Measurements from ENCODE around the gene KIF6.

Gene KIF6

DNA sequence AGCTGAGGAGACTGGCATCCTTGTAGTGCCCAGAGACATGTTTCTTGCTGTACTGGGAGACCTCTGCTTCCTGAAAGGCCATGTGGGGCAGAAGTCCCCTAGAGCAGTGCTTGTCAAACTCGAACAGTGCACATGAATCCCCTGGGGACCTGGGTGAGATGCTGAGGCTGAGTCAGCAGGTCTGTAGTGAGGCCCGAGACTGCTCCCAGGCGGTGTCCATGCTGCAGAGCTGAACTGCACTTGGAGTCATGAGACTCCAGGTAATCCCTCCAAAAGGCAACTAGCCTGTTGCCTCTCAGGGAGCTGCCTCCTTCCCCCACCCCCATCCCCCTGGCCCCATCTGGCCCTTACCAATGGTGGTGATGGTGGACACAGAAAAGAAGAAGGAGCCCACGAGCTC is 414.7 kb downstream of the KIF6 start:
- peaks cover 20% of the 10 kb centered on the region for H3K4me1 ChIP-seq (ENCODE audit: control insufficient read depth, insufficient read depth, low read length)
- no peaks in the 10 kb centered on the region for H3K9me3 ChIP-seq (ENCODE audit: control insufficient read depth, low read length)
- H3K27me3 ChIP-seq (ENCODE audit: control insufficient read depth, insufficient read depth, low read length) = peaks cover 51% of the 10 kb centered on the region
- no peak overlapping the region for H3K4me3 ChIP-seq (ENCODE audit: low read length)
- H3K36me3 ChIP-seq (ENCODE audit: control insufficient read depth, insufficient read depth, low read length) = no peaks in the 10 kb centered on the region
- no peak overlapping the region for H3K9ac ChIP-seq (ENCODE audit: low read length)

DNA sequence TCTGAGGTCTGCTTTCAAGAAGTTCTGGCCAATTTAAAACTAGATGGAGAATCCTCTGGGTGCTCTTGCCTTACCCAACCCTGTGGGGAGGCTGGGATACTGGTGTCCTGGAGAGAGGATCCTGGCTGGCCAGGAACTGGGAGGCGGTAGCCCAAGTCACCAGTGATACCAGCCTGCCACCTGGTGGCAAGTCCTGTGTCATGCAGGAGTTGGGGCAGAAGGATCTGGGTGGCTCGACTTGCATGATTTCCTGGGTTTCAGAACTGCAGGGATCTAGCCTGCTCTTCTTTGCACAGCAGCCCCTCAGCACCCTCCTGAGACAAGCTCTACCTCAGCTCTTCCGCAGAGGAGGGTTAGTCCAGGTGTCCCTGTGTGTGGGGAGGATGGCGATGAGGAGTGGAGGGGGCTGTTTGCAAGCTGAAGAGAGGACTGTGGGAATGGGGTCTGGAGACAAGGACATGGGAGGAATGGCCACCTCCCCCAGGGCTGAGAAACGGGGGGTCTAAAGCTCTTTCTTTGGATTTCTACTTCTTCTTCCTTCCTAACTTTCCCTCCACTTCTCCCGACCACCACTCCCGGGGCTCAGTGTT is 415.2 kb downstream of the KIF6 start:
- no peaks in the 10 kb centered on the region for H3K36me3 ChIP-seq (ENCODE audit: control insufficient read depth, insufficient read depth, low read length)
- H3K27me3 ChIP-seq (ENCODE audit: control insufficient read depth, insufficient read depth, low read length) = peaks cover 46% of the 10 kb centered on the region
- H3K4me3 ChIP-seq (ENCODE audit: low read length) = no peak overlapping the region
- H3K9ac ChIP-seq (ENCODE audit: low read length) = no peak overlapping the region
- H3K4me1 ChIP-seq (ENCODE audit: control insufficient read depth, insufficient read depth, low read length) = peaks cover 20% of the 10 kb centered on the region
- H3K9me3 ChIP-seq (ENCODE audit: control insufficient read depth, low read length) = no peaks in the 10 kb centered on the region

DNA sequence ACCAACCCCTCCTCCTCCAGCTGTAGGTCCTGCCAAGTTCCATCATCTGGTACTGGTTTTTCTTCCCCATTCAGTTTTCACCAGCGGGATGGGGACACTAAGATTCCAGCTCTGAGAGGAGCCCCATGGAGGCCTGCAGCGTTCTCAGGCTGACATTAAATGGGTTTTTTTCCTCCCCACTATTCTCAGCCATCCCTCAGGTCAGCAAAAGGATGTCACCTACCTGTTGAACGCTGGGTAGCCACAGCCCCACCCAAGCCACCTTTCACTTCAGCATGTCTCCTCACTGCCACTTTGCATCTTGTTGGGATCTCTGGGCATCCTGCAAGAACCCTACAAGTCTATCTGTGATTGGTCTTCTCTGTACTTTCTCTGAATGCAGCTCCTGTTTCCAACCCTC is 417.7 kb downstream of the KIF6 start:
- H3K36me3 ChIP-seq (ENCODE audit: control insufficient read depth, insufficient read depth, low read length) = no peaks in the 10 kb centered on the region
- H3K4me1 ChIP-seq (ENCODE audit: control insufficient read depth, insufficient read depth, low read length) = peaks cover 6% of the 10 kb centered on the region
- H3K9me3 ChIP-seq (ENCODE audit: control insufficient read depth, low read length) = no peaks in the 10 kb centered on the region
- no peak overlapping the region for H3K9ac ChIP-seq (ENCODE audit: low read length)
- peaks cover 20% of the 10 kb centered on the region for H3K27me3 ChIP-seq (ENCODE audit: control insufficient read depth, insufficient read depth, low read length)
- H3K4me3 ChIP-seq (ENCODE audit: low read length) = no peak overlapping the region

DNA sequence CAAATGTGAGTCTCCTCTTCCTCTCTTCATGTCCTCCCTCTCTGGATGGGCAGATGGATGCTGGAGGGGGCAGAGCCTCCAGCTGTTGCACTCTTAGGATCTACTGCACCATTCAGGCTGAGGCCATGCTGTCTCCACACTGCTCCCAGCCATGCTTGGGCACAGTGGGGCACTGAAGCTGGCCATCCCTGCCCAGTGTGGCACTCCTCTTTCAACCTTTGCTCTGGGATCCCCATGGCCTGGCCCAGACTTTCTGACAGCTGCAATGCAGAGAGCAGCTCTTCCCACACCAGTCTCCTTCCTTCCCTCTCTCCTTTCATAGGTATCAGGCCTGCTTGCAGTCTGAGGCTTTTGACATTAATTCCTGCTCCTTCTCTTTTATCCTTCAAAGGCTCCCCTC is 420.3 kb downstream of the KIF6 start:
- peaks cover 7% of the 10 kb centered on the region for H3K27me3 ChIP-seq (ENCODE audit: control insufficient read depth, insufficient read depth, low read length)
- no peaks in the 10 kb centered on the region for H3K9me3 ChIP-seq (ENCODE audit: control insufficient read depth, low read length)
- H3K36me3 ChIP-seq (ENCODE audit: control insufficient read depth, insufficient read depth, low read length) = no peaks in the 10 kb centered on the region
- H3K9ac ChIP-seq (ENCODE audit: low read length) = no peak overlapping the region
- H3K4me3 ChIP-seq (ENCODE audit: low read length) = no peak overlapping the region
- peaks cover 6% of the 10 kb centered on the region for H3K4me1 ChIP-seq (ENCODE audit: control insufficient read depth, insufficient read depth, low read length)

DNA sequence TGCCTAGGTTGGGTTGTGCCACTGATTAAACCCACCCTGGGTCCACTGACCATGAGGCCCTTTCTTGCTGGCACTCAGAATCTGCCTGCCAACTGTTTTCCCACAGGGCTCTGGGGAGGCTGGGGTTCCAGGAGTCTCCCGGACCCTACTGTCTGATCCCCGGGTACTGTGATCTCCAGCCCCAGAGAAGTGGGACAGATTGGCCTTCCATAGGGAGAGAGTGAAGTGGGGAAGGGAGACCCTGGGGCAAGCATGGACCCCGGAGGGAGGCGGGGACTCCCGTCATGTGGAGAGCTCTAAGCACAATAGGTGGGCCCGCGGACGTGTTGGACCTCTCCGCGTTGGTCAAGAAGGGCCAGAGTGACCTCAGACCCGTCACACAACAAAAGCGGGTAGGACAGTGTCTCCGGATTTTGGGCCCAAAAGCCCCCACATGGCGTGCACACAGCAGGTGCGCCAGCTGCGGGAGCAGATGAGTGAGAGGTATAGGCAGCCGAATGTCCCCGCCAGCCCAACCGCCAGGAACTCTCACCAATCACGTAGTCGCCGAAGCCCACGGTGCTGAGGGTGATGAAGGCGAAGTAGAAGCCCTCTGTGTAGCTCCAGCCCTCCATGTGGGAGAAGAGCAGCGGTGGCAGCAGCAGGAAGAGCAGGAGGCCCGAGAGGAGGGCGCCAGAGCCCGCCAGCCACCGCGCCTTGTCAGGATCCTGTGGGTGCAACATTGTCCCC is 421.6 kb downstream of the KIF6 start:
- Histone ChIP-seq H3K9me3 (ENCODE audit: control insufficient read depth, low read length) (no peaks in the 10 kb centered on the region), H3K4me3 (ENCODE audit: low read length) (no peak overlapping the region), H3K27me3 (ENCODE audit: control insufficient read depth, insufficient read depth, low read length) (peaks cover 10% of the 10 kb centered on the region), H3K4me1 (ENCODE audit: control insufficient read depth, insufficient read depth, low read length) (peaks cover 9% of the 10 kb centered on the region), H3K9ac (ENCODE audit: low read length) (no peak overlapping the region), H3K36me3 (ENCODE audit: control insufficient read depth, insufficient read depth, low read length) (no peaks in the 10 kb centered on the region)

DNA sequence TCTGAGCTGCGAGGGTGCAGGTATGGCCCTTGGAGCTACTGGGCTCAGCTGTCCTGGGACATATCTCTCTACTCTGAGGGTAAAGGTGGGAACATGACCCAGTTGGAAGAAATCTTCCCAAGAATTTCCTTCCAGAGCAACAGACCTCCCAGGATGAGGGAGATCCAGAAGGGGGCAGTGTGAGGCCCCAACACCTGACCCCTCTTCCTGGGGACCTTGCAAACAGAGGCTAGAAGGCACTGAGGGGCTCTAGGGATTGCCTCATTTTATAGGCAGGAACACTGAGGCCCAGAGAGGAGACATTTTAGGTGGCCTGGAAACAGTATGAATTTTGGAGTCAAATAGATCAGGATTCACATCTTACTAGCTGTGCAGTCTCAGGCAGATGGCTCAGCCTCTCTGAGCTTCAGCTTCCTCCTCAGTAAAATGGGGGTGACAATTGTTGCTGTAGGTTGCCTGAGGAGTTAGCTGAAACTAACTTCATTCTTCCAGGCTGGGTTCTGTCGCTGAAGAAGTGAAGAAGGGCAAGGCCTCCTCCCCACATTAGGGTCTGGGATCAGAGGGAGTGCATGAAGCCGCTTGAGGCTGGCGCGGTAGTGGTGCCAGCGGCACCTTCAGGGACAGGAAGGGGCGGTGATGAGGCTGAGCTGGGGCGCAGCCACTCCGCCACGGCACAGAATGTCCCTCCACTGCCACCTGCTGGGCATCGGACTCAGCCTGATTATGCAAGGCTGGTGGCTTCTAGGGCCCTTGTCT is 422.4 kb downstream of the KIF6 start:
- no peak overlapping the region for H3K9ac ChIP-seq (ENCODE audit: low read length)

DNA sequence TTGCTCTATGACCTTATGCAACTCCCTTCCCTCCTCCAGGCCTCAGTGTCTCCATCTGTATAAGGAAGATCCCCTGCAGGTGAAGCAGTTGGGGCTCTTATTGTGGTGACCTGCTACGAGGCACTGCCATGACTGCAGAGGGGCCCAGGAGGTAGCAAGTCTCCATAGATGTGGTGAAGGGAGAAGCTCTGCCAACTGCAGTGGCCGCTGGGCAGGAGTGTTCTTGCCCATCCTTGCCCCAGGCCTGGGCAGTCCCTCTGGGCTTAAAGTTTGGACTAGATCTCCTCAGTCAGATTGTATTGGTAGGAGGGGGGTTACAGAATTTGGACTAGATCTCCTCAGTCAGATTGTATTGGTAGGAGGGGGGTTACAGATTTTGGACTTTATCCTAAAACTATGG is 423.2 kb downstream of the KIF6 start:
- Histone ChIP-seq H3K36me3 (ENCODE audit: control insufficient read depth, insufficient read depth, low read length) (no peaks in the 10 kb centered on the region), H3K27me3 (ENCODE audit: control insufficient read depth, insufficient read depth, low read length) (peaks cover 10% of the 10 kb centered on the region), H3K4me3 (ENCODE audit: low read length) (no peak overlapping the region), H3K4me1 (ENCODE audit: control insufficient read depth, insufficient read depth, low read length) (peaks cover 20% of the 10 kb centered on the region), H3K9ac (ENCODE audit: low read length) (no peak overlapping the region), H3K9me3 (ENCODE audit: control insufficient read depth, low read length) (no peaks in the 10 kb centered on the region)

More for the DNA sequence above, 422.4 kb downstream of the KIF6 start:
- H3K36me3 ChIP-seq (ENCODE audit: control insufficient read depth, insufficient read depth, low read length) = no peaks in the 10 kb centered on the region
- peaks cover 10% of the 10 kb centered on the region for H3K27me3 ChIP-seq (ENCODE audit: control insufficient read depth, insufficient read depth, low read length)
- H3K9me3 ChIP-seq (ENCODE audit: control insufficient read depth, low read length) = no peaks in the 10 kb centered on the region
- no peak overlapping the region for H3K4me3 ChIP-seq (ENCODE audit: low read length)
- peaks cover 16% of the 10 kb centered on the region for H3K4me1 ChIP-seq (ENCODE audit: control insufficient read depth, insufficient read depth, low read length)

DNA sequence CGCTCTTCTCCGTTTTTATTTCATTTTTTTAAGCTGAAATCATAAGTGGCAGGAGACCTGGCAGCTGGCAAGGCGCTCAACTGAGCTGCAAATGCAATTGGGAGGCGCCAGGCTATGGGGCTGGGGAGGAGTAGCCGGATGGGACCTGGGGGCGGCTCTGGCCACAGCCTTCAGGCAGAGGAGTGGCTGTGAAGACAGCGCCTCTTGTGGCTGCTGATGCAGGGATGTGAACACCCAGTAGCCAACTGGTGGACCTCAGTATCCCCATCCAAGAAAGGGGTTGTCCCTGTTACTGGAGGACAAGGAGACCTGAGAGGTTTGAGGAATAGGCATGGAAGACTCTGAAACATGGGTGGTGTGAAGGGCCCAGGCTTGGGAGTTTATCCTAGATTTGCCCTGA is 423.6 kb downstream of the KIF6 start:
- no peak overlapping the region for H3K4me3 ChIP-seq (ENCODE audit: low read length)
- peaks cover 10% of the 10 kb centered on the region for H3K27me3 ChIP-seq (ENCODE audit: control insufficient read depth, insufficient read depth, low read length)
- no peaks in the 10 kb centered on the region for H3K9me3 ChIP-seq (ENCODE audit: control insufficient read depth, low read length)
- H3K4me1 ChIP-seq (ENCODE audit: control insufficient read depth, insufficient read depth, low read length) = peaks cover 20% of the 10 kb centered on the region
- H3K36me3 ChIP-seq (ENCODE audit: control insufficient read depth, insufficient read depth, low read length) = no peaks in the 10 kb centered on the region
- no peak overlapping the region for H3K9ac ChIP-seq (ENCODE audit: low read length)

DNA sequence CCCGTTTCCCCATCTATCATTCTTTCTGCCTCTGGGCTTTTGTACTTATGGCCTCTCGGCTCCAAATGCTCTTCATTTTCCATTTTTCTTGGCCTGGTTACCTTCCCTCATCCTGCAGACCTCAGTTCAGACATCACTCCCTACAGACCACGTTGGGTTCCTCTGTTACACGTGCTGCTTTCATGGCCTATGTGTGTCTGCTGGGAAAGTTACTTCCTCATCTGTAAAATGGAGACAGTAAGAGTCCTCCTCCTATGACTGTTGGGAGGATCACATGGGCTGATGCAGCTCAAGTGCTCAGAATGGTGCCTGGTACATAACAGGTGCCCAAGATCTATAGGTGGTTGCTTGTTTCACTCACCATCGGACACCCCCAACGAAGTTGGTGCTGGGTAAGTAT is 424.5 kb downstream of the KIF6 start:
- Histone ChIP-seq H3K4me3 (ENCODE audit: low read length) (no peak overlapping the region), H3K9me3 (ENCODE audit: control insufficient read depth, low read length) (no peaks in the 10 kb centered on the region), H3K9ac (ENCODE audit: low read length) (no peak overlapping the region), H3K36me3 (ENCODE audit: control insufficient read depth, insufficient read depth, low read length) (no peaks in the 10 kb centered on the region), H3K27me3 (ENCODE audit: control insufficient read depth, insufficient read depth, low read length) (peaks cover 10% of the 10 kb centered on the region), H3K4me1 (ENCODE audit: control insufficient read depth, insufficient read depth, low read length) (peaks cover 25% of the 10 kb centered on the region)

DNA sequence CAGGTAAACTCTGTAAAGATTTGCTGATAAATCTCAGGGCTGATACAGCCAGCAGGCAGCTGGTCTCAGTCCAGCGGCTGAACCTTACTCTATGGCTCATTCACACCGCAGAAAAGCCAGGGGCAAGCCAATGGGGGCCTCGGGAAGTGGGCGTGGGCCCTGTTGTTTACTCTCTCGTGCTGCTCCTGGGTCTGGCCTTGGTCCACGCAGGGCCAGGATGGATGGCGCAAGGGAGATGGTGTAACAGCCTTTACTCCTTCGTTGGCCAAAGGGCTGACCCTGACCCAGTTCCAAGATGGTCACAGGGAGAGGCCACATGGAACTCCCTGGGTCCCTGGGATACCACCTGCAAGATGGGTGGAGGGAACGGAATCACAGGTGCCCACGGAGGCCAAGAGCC is 427.1 kb downstream of the KIF6 start:
- Histone ChIP-seq H3K36me3 (ENCODE audit: control insufficient read depth, insufficient read depth, low read length) (no peaks in the 10 kb centered on the region), H3K4me3 (ENCODE audit: low read length) (no peak overlapping the region), H3K9ac (ENCODE audit: low read length) (no peak overlapping the region), H3K27me3 (ENCODE audit: control insufficient read depth, insufficient read depth, low read length) (peaks cover 10% of the 10 kb centered on the region), H3K4me1 (ENCODE audit: control insufficient read depth, insufficient read depth, low read length) (peaks cover 25% of the 10 kb centered on the region), H3K9me3 (ENCODE audit: control insufficient read depth, low read length) (no peaks in the 10 kb centered on the region)

DNA sequence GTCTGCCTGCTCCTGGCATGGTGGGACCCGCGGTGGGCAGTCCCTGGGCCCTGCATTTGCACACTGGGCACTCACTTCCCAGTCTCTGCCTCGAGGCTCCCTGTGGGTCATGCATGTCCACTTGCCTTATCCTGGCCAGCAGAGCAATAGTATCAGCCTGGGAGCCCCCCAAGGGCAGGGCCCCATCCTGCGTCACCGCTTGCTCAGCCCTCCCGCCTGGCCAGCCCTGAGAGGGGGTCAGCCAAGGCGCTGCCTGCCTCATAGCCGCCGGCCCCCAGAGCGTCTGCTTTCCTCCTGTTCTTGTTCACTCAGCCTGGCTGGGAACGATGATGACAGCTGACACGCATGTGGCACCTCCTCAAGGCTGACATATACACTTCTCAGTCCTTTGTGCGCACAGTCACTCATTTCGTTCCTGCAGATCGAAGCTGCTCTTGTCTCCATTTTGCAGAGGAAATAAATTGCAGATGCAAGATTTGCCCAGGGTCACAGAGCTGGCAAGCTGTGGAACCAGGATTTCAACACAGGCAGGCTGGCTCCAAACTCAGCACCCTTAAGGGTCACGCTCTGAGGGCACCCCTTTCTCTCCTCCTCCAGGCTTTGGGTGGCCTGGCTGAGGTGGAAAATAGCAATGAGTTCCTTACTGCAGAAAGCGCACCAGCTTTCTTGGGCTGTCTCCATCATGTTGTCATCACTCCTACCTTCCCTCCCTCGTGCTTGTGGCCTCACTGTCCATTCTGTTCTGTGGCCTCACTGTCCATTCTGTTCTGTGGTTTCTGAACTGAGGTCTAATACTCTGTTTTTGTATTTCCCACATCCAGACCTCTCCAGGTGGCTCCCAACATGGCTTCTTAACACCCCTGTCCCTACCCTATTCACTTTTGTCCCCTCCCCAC is 428.2 kb downstream of the KIF6 start:
- Histone ChIP-seq H3K4me3 (ENCODE audit: low read length) (no peak overlapping the region), H3K4me1 (ENCODE audit: control insufficient read depth, insufficient read depth, low read length) (peaks cover 19% of the 10 kb centered on the region), H3K9me3 (ENCODE audit: control insufficient read depth, low read length) (no peaks in the 10 kb centered on the region), H3K36me3 (ENCODE audit: control insufficient read depth, insufficient read depth, low read length) (no peaks in the 10 kb centered on the region), H3K9ac (ENCODE audit: low read length) (no peak overlapping the region), H3K27me3 (ENCODE audit: control insufficient read depth, insufficient read depth, low read length) (peaks cover 10% of the 10 kb centered on the region)
